Keratinocyte (primary cell): ENCODE measurements around the gene KCTD17. TPM values are rescaled to one million over a fixed set of nuclear protein-coding genes. Genes with fewer than 3 reads are reported as not detected.

Source experiments
- DNase-seq: peaks from one replicate; pipeline ENCODE4 v3.0.0-alpha.2; 2011; ENCODE audit warnings: low read depth, missing footprints, low spot score
- FAIRE-seq: peaks from 2 replicates; lab custom pipeline; 2011; peaks lifted over from hg19 to GRCh38; lab: Jason Lieb, UNC
- H2AFZ ChIP-seq: 2 replicates; pipeline ENCODE4 v1.6.0; 2012; ENCODE audit warnings: low read length, control low read depth, inconsistent platforms; ENCODE audit not compliant: control insufficient read depth
- H3K27ac ChIP-seq: 2 replicates; pipeline ENCODE4 v1.5.1; 2011; ENCODE audit warnings: low read length; ENCODE audit not compliant: control insufficient read depth, insufficient read depth
- H3K27me3 ChIP-seq: 3 replicates; pipeline ENCODE4 v1.6.0; 2011; ENCODE audit warnings: low read length; ENCODE audit not compliant: control insufficient read depth, insufficient read depth; ENCODE audit errors: extremely low read depth
- H3K36me3 ChIP-seq, 2 experiments: 2 replicates in 1 of 2; 3 replicates in 1 of 2; pipeline ENCODE4 v1.5.1; 2011; ENCODE audit warnings: low read length in 2 of 2, mild to moderate bottlenecking in 1 of 2; ENCODE audit not compliant: control insufficient read depth in 2 of 2, insufficient read depth in 2 of 2; ENCODE audit errors: extremely low read depth in 1 of 2
- H3K4me1 ChIP-seq: 3 replicates; pipeline ENCODE4 v1.5.1; 2011; ENCODE audit warnings: low read length; ENCODE audit not compliant: control insufficient read depth, insufficient read depth; ENCODE audit errors: extremely low read depth
- H3K4me2 ChIP-seq: 3 replicates; pipeline ENCODE4 v1.6.0; 2011; ENCODE audit warnings: low read depth, low read length; ENCODE audit not compliant: control insufficient read depth, insufficient read depth; ENCODE audit errors: extremely low read depth
- H3K4me3 ChIP-seq, 3 experiments: fragments of 200-600 bp in 1 of 3; sonication (generic) in 1 of 3; 2 replicates in 2 of 3; 3 replicates in 1 of 3; pipeline ENCODE4 v1.5.1; 2011 to 2016; ENCODE audit warnings: low read length in 3 of 3, mild to moderate bottlenecking in 3 of 3, control low read depth in 2 of 3, inconsistent platforms in 1 of 3, low read depth in 1 of 3, mixed read lengths in 1 of 3, mixed run types in 1 of 3, moderate library complexity in 1 of 3; ENCODE audit not compliant: control insufficient read depth in 2 of 3, insufficient read depth in 2 of 3; ENCODE audit errors: extremely low read depth in 1 of 3
- H3K79me2 ChIP-seq: 2 replicates; pipeline ENCODE4 v1.6.0; 2012; ENCODE audit warnings: low read length; ENCODE audit not compliant: control insufficient read depth, insufficient read depth
- H3K9ac ChIP-seq: 3 replicates; pipeline ENCODE4 v1.6.0; 2011; ENCODE audit warnings: low read length; ENCODE audit not compliant: control insufficient read depth, insufficient read depth; ENCODE audit errors: extremely low read depth
- H3K9me1 ChIP-seq: 3 replicates; pipeline ENCODE4 v1.6.0; 2011; ENCODE audit warnings: low read length; ENCODE audit not compliant: control insufficient read depth, insufficient read depth; ENCODE audit errors: extremely low read depth
- H3K9me3 ChIP-seq: 2 replicates; pipeline ENCODE4 v1.5.1; 2012; ENCODE audit warnings: low read depth, low read length; ENCODE audit not compliant: control insufficient read depth
- H4K20me1 ChIP-seq: 3 replicates; pipeline ENCODE4 v1.6.0; 2011; ENCODE audit warnings: low read length; ENCODE audit not compliant: control insufficient read depth, insufficient read depth; ENCODE audit errors: extremely low read depth
- CTCF ChIP-seq, 3 experiments: IDR thresholded peaks in 1 of 3; conservative IDR thresholded peaks in 1 of 3; optimal IDR thresholded peaks in 1 of 3; 2 replicates in 2 of 3; 3 replicates in 1 of 3; pipeline versions ENCODE3 to v1.5.1; 2011; ENCODE audit warnings: low read length in 3 of 3, mild to moderate bottlenecking in 3 of 3, moderate library complexity in 2 of 3, control low read depth in 1 of 3, inconsistent platforms in 1 of 3; ENCODE audit not compliant: insufficient read depth in 2 of 3; ENCODE audit errors: extremely low read depth in 1 of 3
- EZH2 ChIP-seq: IDR thresholded peaks from one replicate; pipeline ENCODE4 v1.6.1; 2012; ENCODE audit warnings: inconsistent platforms, mild to moderate bottlenecking, low read length, moderate library complexity
- dilution Hi-C: fragments of 300-500 bp; cut with MboI; formaldehyde crosslinking; loops from one replicate; pipeline ENCODE4 v1.7.0; 2020; ENCODE audit warnings: low sequenced_read_pairs; ENCODE audit not compliant: extremely low pct_ligation_motif_present
- polyA plus RNA-seq, 5 experiments: library from polyadenylated mRNA; depleted of rRNA in 3 of 5; stranded (reverse) in 3 of 5; stranded (forward) in 1 of 5; unstranded in 1 of 5; fragments of >200 nt; gene quantifications; 1 replicate in 1 of 5; 2 replicates in 3 of 5; 3 replicates in 1 of 5; pipeline versions ENCODE4 v1.2.1 to v1.2.3, GENCODE V29; 2011 to 2012; ENCODE audit warnings: missing spikeins in 2 of 5, low read depth in 1 of 5, low replicate concordance in 1 of 5

The KCTD17 gene
- polyA plus RNA-seq, 1 donor (not counting 4 experiments of a cell fraction or from before 2014, with no cell fraction given): 16.3 TPM

GRCh38 chr22:37039466-37039865, 12.1 kb upstream of the KCTD17 start:
- Histone ChIP-seq H3K4me2 (no peak overlapping the region), H3K27ac (no peak overlapping the region), H3K9me3 (no peaks in the 10 kb centered on the region), H3K4me1 (peaks cover 4% of the 10 kb centered on the region), H2AFZ (no peak overlapping the region), H3K4me3 (no peak overlapping the region), H3K9ac (no peak overlapping the region), H3K36me3 (no peaks in the 10 kb centered on the region), H3K79me2 (no peaks in the 10 kb centered on the region), H4K20me1 (no peaks in the 10 kb centered on the region), H3K27me3 (no peaks in the 10 kb centered on the region), H3K9me1 (no peaks in the 10 kb centered on the region)
- dilution Hi-C loops: no loop called here
- FAIRE-seq (no peak), DNase-seq (no peak)
- TF ChIP-seq CTCF (optimal IDR thresholded peaks at IDR 0.05 in 1 of 3, IDR thresholded peaks at IDR 0.05 in 1 of 3, conservative IDR thresholded peaks at IDR 0.05 in 1 of 3; ENCODE audit: extremely low read depth in 1 of 3, insufficient read depth in 2 of 3, low read length in 3 of 3) (no peak), EZH2 (no peak)

GRCh38 chr22:37043209-37043827, 8.2 kb upstream of the KCTD17 start:
- dilution Hi-C loops: no loop called here
- no peaks in the 10 kb centered on the region for H3K9me1 ChIP-seq
- peaks cover 8% of the 10 kb centered on the region for H3K4me1 ChIP-seq
- H3K9ac ChIP-seq: no peak overlapping the region
- FAIRE-seq (no peak), DNase-seq (no peak)
- H4K20me1 ChIP-seq: no peaks in the 10 kb centered on the region
- no peak for TF ChIP-seq CTCF (optimal IDR thresholded peaks at IDR 0.05 in 1 of 3, IDR thresholded peaks at IDR 0.05 in 1 of 3, conservative IDR thresholded peaks at IDR 0.05 in 1 of 3; ENCODE audit: extremely low read depth in 1 of 3, insufficient read depth in 2 of 3, low read length in 3 of 3)
- no peak for TF ChIP-seq EZH2
- no peaks in the 10 kb centered on the region for H3K36me3 ChIP-seq
- no peak overlapping the region for H3K4me3 ChIP-seq
- H3K4me2 ChIP-seq: no peak overlapping the region
- H3K79me2 ChIP-seq: no peaks in the 10 kb centered on the region
- H3K27ac ChIP-seq: no peak overlapping the region
- H3K27me3 ChIP-seq: no peaks in the 10 kb centered on the region
- no peaks in the 10 kb centered on the region for H3K9me3 ChIP-seq
- no peak overlapping the region for H2AFZ ChIP-seq
